ENCODE measurements around the gene C22orf15. TPM values are rescaled to one million over a fixed set of nuclear protein-coding genes. Genes with fewer than 3 reads are reported as not detected.

Gene C22orf15
- total RNA-seq, 2 donors from 2014 or later: not detected

- 91% methylated on average over 8 of the region's 8 CpGs for WGBS
- H3K9me3 ChIP-seq: no peaks in the 10 kb centered on the region
Observed at GRCh38 chr22:23801886-23802377, 39.1 kb downstream of the C22orf15 start.

GRCh38 chr22:23803001-23803819, 40.4 kb downstream of the C22orf15 start:
- no peak overlapping the region for H3K27ac ChIP-seq
- no peaks in the 10 kb centered on the region for H3K27me3 ChIP-seq (replicated peaks; ENCODE audit: insufficient read depth)
- no peak for DNase-seq (ENCODE audit: low spot score)
- H3K36me3 ChIP-seq: peaks cover 17 to 27% of the 10 kb centered on the region in 2 donors
- no peaks in the 10 kb centered on the region for H3K4me1 ChIP-seq (replicated peaks)
- H3K4me3 ChIP-seq: no peak overlapping the region
- no peaks in the 10 kb centered on the region for H3K9me3 ChIP-seq
- 91% methylated on average over 18 of the region's 21 CpGs for WGBS
- no peak for TF ChIP-seq CTCF (IDR thresholded peaks at IDR 0.05)
- TF ChIP-seq POLR2AphosphoS5 (IDR thresholded peaks at IDR 0.05): no peak
- no peak for TF ChIP-seq POLR2A (IDR thresholded peaks at IDR 0.05)
- intact Hi-C loops (cut with DNase I): no loop called here

More at GRCh38 chr22:23801886-23802377, 39.1 kb downstream of the C22orf15 start:
- H3K27ac ChIP-seq: no peak overlapping the region
- intact Hi-C loops (cut with DNase I): no loop called here
- no peaks in the 10 kb centered on the region for H3K4me1 ChIP-seq (replicated peaks)
- no peaks in the 10 kb centered on the region for H3K27me3 ChIP-seq (replicated peaks; ENCODE audit: insufficient read depth)
- no peak for DNase-seq (ENCODE audit: low spot score)
- no peak for TF ChIP-seq POLR2A (IDR thresholded peaks at IDR 0.05)
- TF ChIP-seq POLR2AphosphoS5 (IDR thresholded peaks at IDR 0.05): no peak
- no peak for TF ChIP-seq CTCF (IDR thresholded peaks at IDR 0.05)
- no peak overlapping the region for H3K4me3 ChIP-seq
- peaks cover 17 to 27% of the 10 kb centered on the region in 2 donors for H3K36me3 ChIP-seq

- Histone ChIP-seq H3K27me3 (replicated peaks; ENCODE audit: insufficient read depth) (no peaks in the 10 kb centered on the region), H3K9me3 (no peaks in the 10 kb centered on the region), H3K27ac (no peak overlapping the region), H3K4me3 (no peak overlapping the region), H3K4me1 (replicated peaks) (no peaks in the 10 kb centered on the region), H3K36me3 (peaks cover 17 to 27% of the 10 kb centered on the region in 2 donors)
- intact Hi-C loops (cut with DNase I): no loop called here
- WGBS: 80% methylated on average over 12 of the region's 12 CpGs
- DNase-seq (ENCODE audit: low spot score): no peak
- TF ChIP-seq POLR2A (IDR thresholded peaks at IDR 0.05) (no peak), CTCF (IDR thresholded peaks at IDR 0.05) (no peak), POLR2AphosphoS5 (IDR thresholded peaks at IDR 0.05) (no peak)
Observed at GRCh38 chr22:23804781-23805291, 42.0 kb downstream of the C22orf15 start.

GRCh38 chr22:23806837-23807236, 44.0 kb downstream of the C22orf15 start:
- Histone ChIP-seq H3K27ac (no peak overlapping the region), H3K9me3 (no peaks in the 10 kb centered on the region), H3K4me3 (no peak overlapping the region), H3K4me1 (replicated peaks) (no peaks in the 10 kb centered on the region), H3K27me3 (replicated peaks; ENCODE audit: insufficient read depth) (no peaks in the 10 kb centered on the region), H3K36me3 (peaks cover 10 to 18% of the 10 kb centered on the region in 2 donors)
- 95% methylated on average over 1 of the region's 1 CpG for WGBS
- TF ChIP-seq CTCF (IDR thresholded peaks at IDR 0.05): no peak
- TF ChIP-seq POLR2A (IDR thresholded peaks at IDR 0.05): no peak
- no peak for TF ChIP-seq POLR2AphosphoS5 (IDR thresholded peaks at IDR 0.05)
- DNase-seq (ENCODE audit: low spot score): no peak
- intact Hi-C loops (cut with DNase I): no loop called here
